Gastrocnemius medialis (tissue), 4 donors: ENCODE results near the gene ADRA1B.

ENCODE experiments used
- CTCF ChIP-seq, 5 experiments: fragments of 450-650 bp in 3 of 5; fragments of 200-600 bp in 2 of 5; sonication (generic) in 2 of 5; IDR thresholded peaks in 4 of 5; conservative IDR thresholded peaks in 1 of 5; 1 replicate in 4 of 5; 2 replicates in 1 of 5; pipeline ENCODE4 v1.5.1; 2016 to 2019; ENCODE audit warnings: antibody characterized with exemption in 5 of 5, mild to moderate bottlenecking in 3 of 5, moderate library complexity in 3 of 5
- POLR2A ChIP-seq, 2 donors: fragments of 450-650 bp; IDR thresholded peaks; one replicate each; pipeline ENCODE4 v1.6.1; 2017; ENCODE audit warnings: antibody characterized with exemption in 2 of 2, mild to moderate bottlenecking in 2 of 2, moderate library complexity in 2 of 2

- no peak for TF ChIP-seq CTCF (IDR thresholded peaks at IDR 0.05 in 4 of 5, conservative IDR thresholded peaks at IDR 0.05 in 1 of 5)
- no peak for TF ChIP-seq POLR2A (IDR thresholded peaks at IDR 0.05)
Observed at GRCh38 chr5:159894149-159894720, 22.0 kb upstream of the ADRA1B start.
